ENCODE data around the gene BPI. TPM values are rescaled to one million over a fixed set of nuclear protein-coding genes. Genes with fewer than 3 reads are reported as not detected.
"Not testable (repeated sequence)": the region's sequence is repeated elsewhere in the genome, so short reads cannot be mapped to it uniquely, and the experiment has no call there.

The BPI gene
- total RNA-seq, 4 donors from 2014 or later, result not detected

DNA sequence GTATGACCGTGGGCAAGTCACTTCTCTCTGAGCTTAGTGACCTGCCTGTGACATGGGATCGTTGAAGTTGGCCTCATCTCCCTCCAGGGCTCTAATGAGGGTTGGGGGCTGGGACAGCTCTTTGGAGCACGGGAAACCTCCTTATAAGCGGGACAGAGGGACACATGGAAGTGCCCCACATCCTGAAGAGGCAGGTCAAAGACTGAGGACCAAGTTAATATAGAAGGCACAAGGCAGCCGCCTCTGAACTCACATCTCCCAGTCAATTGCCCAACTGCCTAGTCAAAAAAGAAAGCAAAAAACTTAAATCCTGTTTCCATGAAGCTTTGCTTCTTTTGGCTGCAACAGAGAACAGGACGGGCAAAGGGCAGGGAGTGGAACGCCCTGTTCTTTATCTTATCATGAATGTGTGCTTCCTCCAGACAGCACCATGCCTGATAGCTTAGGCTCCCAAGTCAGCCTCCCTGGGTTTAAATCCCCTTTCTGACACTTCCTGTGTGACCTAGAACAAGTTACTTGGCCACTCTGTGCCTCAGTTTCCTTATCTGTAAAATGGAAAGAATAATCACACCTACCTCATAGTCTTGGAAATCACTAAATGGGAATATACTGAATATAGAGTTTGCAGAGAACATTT is 69.4 kb downstream of the BPI start:
- intact Hi-C loops (cut with DNase I; ENCODE audit: low total_unique reads), result no loop called here
- no peak overlapping the region for H3K27ac ChIP-seq
- peaks cover 6% of the 10 kb centered on the region for H3K27me3 ChIP-seq
- no peak for DNase-seq
- no peaks in the 10 kb centered on the region for H3K36me3 ChIP-seq
- no peak overlapping the region for H3K4me3 ChIP-seq
- WGBS, 2 donors (ENCODE audit: low coverage in 1 of 2), result 42 to 50% methylated on average over 5 to 7 of the region's 7 CpGs
- H3K9me3 ChIP-seq, result no peaks in the 10 kb centered on the region
- in situ Hi-C loops (cut with MboI; ENCODE audit: low pct_ligation_motif_present in 1 of 4, low pct_unique_long_range_greater_than_20kb in 1 of 4, low sequenced_read_pairs in 3 of 4), result no loop called here
- TF ChIP-seq POLR2A (IDR thresholded peaks at IDR 0.05) (no peak), EP300 (IDR thresholded peaks at IDR 0.05; ENCODE audit: low read depth) (no peak), POLR2AphosphoS5 (IDR thresholded peaks at IDR 0.05) (no peak)
- TF ChIP-seq, protein P1, sequence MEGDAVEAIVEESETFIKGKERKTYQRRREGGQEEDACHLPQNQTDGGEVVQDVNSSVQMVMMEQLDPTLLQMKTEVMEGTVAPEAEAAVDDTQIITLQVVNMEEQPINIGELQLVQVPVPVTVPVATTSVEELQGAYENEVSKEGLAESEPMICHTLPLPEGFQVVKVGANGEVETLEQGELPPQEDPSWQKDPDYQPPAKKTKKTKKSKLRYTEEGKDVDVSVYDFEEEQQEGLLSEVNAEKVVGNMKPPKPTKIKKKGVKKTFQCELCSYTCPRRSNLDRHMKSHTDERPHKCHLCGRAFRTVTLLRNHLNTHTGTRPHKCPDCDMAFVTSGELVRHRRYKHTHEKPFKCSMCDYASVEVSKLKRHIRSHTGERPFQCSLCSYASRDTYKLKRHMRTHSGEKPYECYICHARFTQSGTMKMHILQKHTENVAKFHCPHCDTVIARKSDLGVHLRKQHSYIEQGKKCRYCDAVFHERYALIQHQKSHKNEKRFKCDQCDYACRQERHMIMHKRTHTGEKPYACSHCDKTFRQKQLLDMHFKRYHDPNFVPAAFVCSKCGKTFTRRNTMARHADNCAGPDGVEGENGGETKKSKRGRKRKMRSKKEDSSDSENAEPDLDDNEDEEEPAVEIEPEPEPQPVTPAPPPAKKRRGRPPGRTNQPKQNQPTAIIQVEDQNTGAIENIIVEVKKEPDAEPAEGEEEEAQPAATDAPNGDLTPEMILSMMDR (IDR thresholded peaks at IDR 0.05), result no peak
- H3K4me1 ChIP-seq, result no peaks in the 10 kb centered on the region

GRCh38 chr20:38373898-38374297 is 69.9 kb downstream of the BPI start:
- peaks cover 6% of the 10 kb centered on the region for H3K27me3 ChIP-seq
- no peaks in the 10 kb centered on the region for H3K4me1 ChIP-seq
- no peak overlapping the region for H3K27ac ChIP-seq
- in situ Hi-C loops (cut with MboI; ENCODE audit: low pct_ligation_motif_present in 1 of 4, low pct_unique_long_range_greater_than_20kb in 1 of 4, low sequenced_read_pairs in 3 of 4) (no loop called here), intact Hi-C loops (cut with DNase I; ENCODE audit: low total_unique reads) (no loop called here)
- 85 to 86% methylated on average over 3 to 5 of the region's 5 CpGs for WGBS, 2 donors (ENCODE audit: low coverage in 1 of 2)
- no peaks in the 10 kb centered on the region for H3K9me3 ChIP-seq
- no peak for DNase-seq
- no peaks in the 10 kb centered on the region for H3K36me3 ChIP-seq
- no peak overlapping the region for H3K4me3 ChIP-seq
- TF ChIP-seq POLR2AphosphoS5 (IDR thresholded peaks at IDR 0.05), result no peak
- TF ChIP-seq EP300 (IDR thresholded peaks at IDR 0.05; ENCODE audit: low read depth), result no peak
- TF ChIP-seq, protein P1 (IDR thresholded peaks at IDR 0.05), result no peak
- TF ChIP-seq POLR2A (IDR thresholded peaks at IDR 0.05), result no peak

DNA sequence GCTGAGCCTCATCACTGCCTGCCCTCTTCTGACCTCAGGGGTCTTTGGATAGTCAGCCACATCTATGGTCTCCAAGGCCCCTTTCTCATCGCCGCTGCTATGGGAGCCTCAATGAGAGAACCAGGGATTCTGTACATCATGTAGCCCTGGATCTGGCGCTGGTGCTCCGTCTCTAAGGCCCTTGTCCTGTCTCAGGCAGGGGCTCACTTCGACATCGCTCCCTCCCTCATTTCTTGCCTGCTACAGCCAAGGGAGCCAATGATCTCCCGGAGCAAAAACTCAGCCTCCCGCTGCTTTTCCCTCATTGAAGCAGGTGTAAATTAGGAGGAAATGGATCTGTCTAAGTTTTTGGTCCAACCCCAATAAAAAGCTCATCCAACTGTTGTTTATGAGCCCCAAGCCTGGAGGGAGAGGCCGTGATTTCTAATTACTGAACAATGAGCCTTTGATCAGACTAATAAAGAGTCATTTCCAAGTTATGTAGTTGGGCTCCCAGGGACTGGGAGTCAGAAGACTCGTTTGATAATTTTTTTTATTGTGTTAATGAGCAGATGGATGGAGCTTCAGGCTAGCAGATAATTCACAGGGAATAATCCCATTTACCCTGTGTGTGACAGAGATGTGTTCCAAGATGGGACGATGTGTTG is 73.2 kb downstream of the BPI start:
- Histone ChIP-seq H3K36me3 (no peaks in the 10 kb centered on the region), H3K4me1 (no peaks in the 10 kb centered on the region), H3K27ac (no peak overlapping the region), H3K27me3 (no peaks in the 10 kb centered on the region), H3K9me3 (no peaks in the 10 kb centered on the region), H3K4me3 (no peak overlapping the region)
- in situ Hi-C loops (cut with MboI; ENCODE audit: low pct_ligation_motif_present in 1 of 4, low pct_unique_long_range_greater_than_20kb in 1 of 4, low sequenced_read_pairs in 3 of 4) (no loop called here), intact Hi-C loops (cut with DNase I; ENCODE audit: low total_unique reads) (no loop called here)
- no peak for DNase-seq
- 76 to 78% methylated on average over 10 to 11 of the region's 11 CpGs for WGBS, 2 donors (ENCODE audit: low coverage in 1 of 2)
- TF ChIP-seq POLR2A (IDR thresholded peaks at IDR 0.05) (no peak), POLR2AphosphoS5 (IDR thresholded peaks at IDR 0.05) (no peak), EP300 (IDR thresholded peaks at IDR 0.05; ENCODE audit: low read depth) (no peak)
- TF ChIP-seq, protein P1 (IDR thresholded peaks at IDR 0.05), result no peak

GRCh38 chr20:38377838-38378237 is 73.9 kb downstream of the BPI start:
- DNase-seq; H3K36me3 ChIP-seq; H3K4me1 ChIP-seq; in situ Hi-C loops (cut with MboI; ENCODE audit: low pct_ligation_motif_present in 1 of 4, low pct_unique_long_range_greater_than_20kb in 1 of 4, low sequenced_read_pairs in 3 of 4); H3K27ac ChIP-seq; H3K9me3 ChIP-seq; H3K4me3 ChIP-seq; H3K27me3 ChIP-seq; intact Hi-C loops (cut with DNase I; ENCODE audit: low total_unique reads): not testable (repeated sequence)
- 87% methylated on average over 5 of the region's 5 CpGs; no CpG with 5 or more reads in 1 of the 2 donors for WGBS, 2 donors (ENCODE audit: low coverage in 1 of 2)
